ENCODE measurements around the gene NWD2.
"Not testable (repeated sequence)": the region's sequence is repeated elsewhere in the genome, so short reads cannot be mapped to it uniquely, and the experiment has no call there.

The NWD2 gene

GRCh38 chr4:37473807-37474206, 229.3 kb downstream of the NWD2 start:
- DNase-seq, result no peak

- no peak for DNase-seq
Observed at GRCh38 chr4:37475087-37475486, 230.5 kb downstream of the NWD2 start.

GRCh38 chr4:37475776-37476175, 231.2 kb downstream of the NWD2 start:
- DNase-seq, result no peak

- no peak for DNase-seq
Observed at GRCh38 chr4:37476256-37476655, 231.7 kb downstream of the NWD2 start.

- no peak for DNase-seq
Observed at GRCh38 chr4:37476691-37477090, 232.1 kb downstream of the NWD2 start.

GRCh38 chr4:37477126-37477525, 232.6 kb downstream of the NWD2 start:
- no peak for DNase-seq

GRCh38 chr4:37478151-37478550, 233.6 kb downstream of the NWD2 start:
- no peak for DNase-seq

GRCh38 chr4:37480509-37480908, 236.0 kb downstream of the NWD2 start:
- DNase-seq, result no peak

- DNase-seq, result no peak
Observed at GRCh38 chr4:37481547-37482122, 237.1 kb downstream of the NWD2 start.

GRCh38 chr4:37482236-37482913, 237.8 kb downstream of the NWD2 start:
- DNase-seq, result no peak

GRCh38 chr4:37483610-37484009, 239.1 kb downstream of the NWD2 start:
- DNase-seq, result no peak

GRCh38 chr4:37486166-37486565, 241.6 kb downstream of the NWD2 start:
- no peak for DNase-seq

GRCh38 chr4:37487668-37488067, 243.1 kb downstream of the NWD2 start:
- DNase-seq, result no peak

- DNase-seq, result no peak
Observed at GRCh38 chr4:37489697-37490096, 245.2 kb downstream of the NWD2 start.

- DNase-seq, result no peak
Observed at GRCh38 chr4:37490391-37491347, 246.1 kb downstream of the NWD2 start.

GRCh38 chr4:37495353-37495752, 250.8 kb downstream of the NWD2 start:
- not testable (repeated sequence) for DNase-seq

All from activated naive CD4-positive, alpha-beta T cell treated with anti-CD3 and anti-CD28 coated beads, Interleukin-2, amount 50 U/mL, for 16 hours (primary cell).